Common myeloid progenitor, CD34-positive (primary cell): ENCODE data around the gene HAX1.

Experiments used
- CTCF ChIA-PET: fragments of 350-600 bp; sonication (Branson Sonifier 250); formaldehyde crosslinking; loops from one replicate; lab custom pipeline; 2021; ENCODE audit warnings: antibody characterized with exemption; lab: Charles Lee
- POLR2A ChIA-PET: fragments of 350-600 bp; sonication (Branson Sonifier 250); formaldehyde crosslinking; loops from one replicate; lab custom pipeline; 2021; ENCODE audit warnings: antibody characterized with exemption; lab: Charles Lee
- DNase-seq, 3 donors: peaks; one replicate each; pipeline versions ENCODE4 v3.0.0 to v3.0.0-alpha.2; 2013
- H3K27ac ChIP-seq, 2 experiments: 1 replicate in 1 of 2; 2 replicates in 1 of 2; pipeline ENCODE4 v1.7.0; 2013; ENCODE audit warnings: inconsistent platforms in 2 of 2, low read length in 2 of 2, mild to moderate bottlenecking in 2 of 2, low read depth in 1 of 2, moderate library complexity in 1 of 2; ENCODE audit not compliant: severe bottlenecking in 2 of 2, insufficient read depth in 1 of 2, poor library complexity in 1 of 2
- H3K27me3 ChIP-seq, 5 experiments: replicated peaks in 2 of 5; 1 replicate in 3 of 5; 2 replicates in 2 of 5; pipeline versions ENCODE4 v1.6.1 to v1.7.0; 2013; ENCODE audit warnings: low read length in 4 of 5, mild to moderate bottlenecking in 2 of 5, moderate library complexity in 2 of 5, inconsistent platforms in 1 of 5; ENCODE audit not compliant: insufficient read depth in 5 of 5, control insufficient read depth in 4 of 5
- H3K36me3 ChIP-seq, 4 experiments: 1 replicate in 2 of 4; 2 replicates in 2 of 4; pipeline versions ENCODE4 v1.6.1 to v1.7.0; 2013; ENCODE audit warnings: low read length in 3 of 4, control low read depth in 1 of 4, mild to moderate bottlenecking in 1 of 4; ENCODE audit not compliant: control insufficient read depth in 4 of 4, insufficient read depth in 4 of 4
- H3K4me1 ChIP-seq, 4 experiments: 1 replicate in 3 of 4; 2 replicates in 1 of 4; pipeline versions ENCODE4 v1.6.1 to v1.7.1; 2013; ENCODE audit warnings: low read length in 3 of 4, mild to moderate bottlenecking in 3 of 4, control low read depth in 1 of 4, inconsistent platforms in 1 of 4, moderate library complexity in 1 of 4; ENCODE audit not compliant: control insufficient read depth in 4 of 4, insufficient read depth in 4 of 4; ENCODE audit errors: control extremely low read depth in 1 of 4
- H3K4me3 ChIP-seq, 7 experiments: 1 replicate in 4 of 7; 2 replicates in 3 of 7; pipeline versions ENCODE4 v1.5.1 to v1.7.0; 2013; ENCODE audit warnings: mild to moderate bottlenecking in 7 of 7, low read length in 6 of 7, moderate library complexity in 6 of 7, inconsistent platforms in 2 of 7, low read depth in 2 of 7, control low read depth in 1 of 7; ENCODE audit not compliant: insufficient read depth in 4 of 7, control insufficient read depth in 1 of 7; ENCODE audit errors: extremely low read depth in 1 of 7
- H3K9me3 ChIP-seq, 5 experiments: 1 replicate in 4 of 5; 2 replicates in 1 of 5; pipeline versions ENCODE4 v1.6.1 to v1.7.1; 2013; ENCODE audit warnings: low read length in 4 of 5, mild to moderate bottlenecking in 2 of 5, inconsistent platforms in 1 of 5, low read depth in 1 of 5, moderate library complexity in 1 of 5; ENCODE audit not compliant: control insufficient read depth in 4 of 5, insufficient read depth in 2 of 5; ENCODE audit errors: control extremely low read depth in 1 of 5
- WGBS: methylation state at CpG from one replicate; pipeline ENCODE4 v1.1.5; 2013; ENCODE audit not compliant: insufficient coverage; 5-methylcytosine and 5-hydroxymethylcytosine counted together

HAX1 gene

GRCh38 chr1:154236855-154237254, 35.6 kb upstream of the HAX1 start:
- ChIA-PET CTCF (no interaction called here), POLR2A (no interaction called here)
- Histone ChIP-seq H3K9me3 (no peaks in the 10 kb centered on the region), H3K36me3 (peaks cover 18 to 90% (median 62%) of the 10 kb centered on the region in 4 experiments), H3K27me3 (no peaks in the 10 kb centered on the region), H3K27ac (no peak overlapping the region), H3K4me1 (no peaks in the 10 kb centered on the region), H3K4me3 (no peak overlapping the region)
- DNase-seq, result no peak
- 100% methylated on average over 3 of the region's 4 CpGs for WGBS

- H3K27ac ChIP-seq, result no peak overlapping the region
- no peaks in the 10 kb centered on the region for H3K4me1 ChIP-seq
- ChIA-PET POLR2A (no interaction called here), CTCF (no interaction called here)
- no peaks in the 10 kb centered on the region for H3K27me3 ChIP-seq
- no peak overlapping the region for H3K4me3 ChIP-seq
- no peaks in the 10 kb centered on the region for H3K9me3 ChIP-seq
- H3K36me3 ChIP-seq, result peaks cover 21 to 91% (median 65%) of the 10 kb centered on the region in 4 experiments
- no CpG with 5 or more reads among the region's 2 CpGs for WGBS
- no peak for DNase-seq
Observed at GRCh38 chr1:154237435-154237834, 35.0 kb upstream of the HAX1 start.

DNA sequence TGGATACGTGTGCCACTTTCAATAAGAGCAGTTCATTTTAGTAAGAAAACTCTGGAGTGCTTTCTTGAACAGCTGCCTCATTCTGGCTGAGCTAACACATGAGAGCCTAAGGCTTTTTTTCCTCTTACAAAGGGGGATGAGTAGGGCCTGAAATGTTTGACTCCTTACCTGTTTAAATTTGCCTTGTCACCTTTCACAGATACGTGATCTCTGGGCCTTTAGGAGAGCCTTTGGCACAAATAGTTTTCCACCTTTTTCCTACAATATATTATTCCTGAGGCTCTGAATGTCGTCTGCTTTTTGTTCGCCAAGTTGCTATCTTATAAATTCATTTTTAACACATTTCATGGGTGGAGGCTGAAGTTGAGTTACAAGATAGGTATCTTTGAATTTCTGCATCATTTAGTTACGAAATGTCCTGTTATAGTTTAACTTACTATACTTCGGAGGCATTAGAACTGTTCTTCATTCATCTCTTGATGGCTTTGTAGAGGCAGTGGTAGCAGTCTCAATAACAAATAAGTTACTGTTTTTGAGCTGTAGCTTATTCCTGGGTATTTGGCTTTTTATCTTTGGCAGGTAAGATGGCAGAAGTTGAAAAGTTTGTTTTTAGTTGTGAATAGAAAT, 34.4 kb upstream of the HAX1 start:
- 100% methylated on average over 2 of the region's 6 CpGs for WGBS
- peaks cover 19 to 92% (median 68%) of the 10 kb centered on the region in 4 experiments for H3K36me3 ChIP-seq
- H3K27ac ChIP-seq, result no peak overlapping the region
- H3K4me3 ChIP-seq, result no peak overlapping the region
- no peak for DNase-seq
- ChIA-PET POLR2A (no interaction called here), CTCF (interaction anchor here (1.1 kb wide), 2 partner anchors 8 to 39 kb away, joined by 3 read pairs; no protein-coding TSS in a partner anchor)
- no peaks in the 10 kb centered on the region for H3K9me3 ChIP-seq
- no peaks in the 10 kb centered on the region for H3K4me1 ChIP-seq
- H3K27me3 ChIP-seq, result no peaks in the 10 kb centered on the region

- no peaks in the 10 kb centered on the region for H3K27me3 ChIP-seq
- H3K4me1 ChIP-seq, result no peaks in the 10 kb centered on the region
- no peaks in the 10 kb centered on the region for H3K9me3 ChIP-seq
- no peak overlapping the region for H3K27ac ChIP-seq
- WGBS, result 100% methylated on average over 2 of the region's 3 CpGs
- no peak overlapping the region for H3K4me3 ChIP-seq
- ChIA-PET CTCF (interaction anchor here (1.1 kb wide), 1 partner anchor 40 kb away, joined by 3 read pairs; no protein-coding TSS in a partner anchor), POLR2A (no interaction called here)
- peaks cover 21 to 94% (median 72%) of the 10 kb centered on the region in 4 experiments for H3K36me3 ChIP-seq
- DNase-seq, result no peak
Observed at GRCh38 chr1:154239491-154239890, 32.9 kb upstream of the HAX1 start.

- DNase-seq, result no peak
- CTCF ChIA-PET, result interaction anchor here (1.0 kb wide), 2 partner anchors 41 to 50 kb away, joined by 3 to 4 read pairs; no protein-coding TSS in a partner anchor
- 83% methylated on average over 1 of the region's 3 CpGs for WGBS
- H3K4me3 ChIP-seq, result no peak overlapping the region
- no peaks in the 10 kb centered on the region for H3K9me3 ChIP-seq
- H3K27me3 ChIP-seq, result no peaks in the 10 kb centered on the region
- POLR2A ChIA-PET, result interaction anchor here (0.6 kb wide), 1 partner anchor 81 kb away, joined by 3 read pairs; the partner anchor contains the start of gene AQP10
- H3K4me1 ChIP-seq, result no peaks in the 10 kb centered on the region
- peaks cover 18 to 94% (median 71%) of the 10 kb centered on the region in 4 experiments for H3K36me3 ChIP-seq
- H3K27ac ChIP-seq, result no peak overlapping the region
Observed at GRCh38 chr1:154240294-154240833, 32.1 kb upstream of the HAX1 start.

- no peak overlapping the region for H3K27ac ChIP-seq
- H3K27me3 ChIP-seq, result no peaks in the 10 kb centered on the region
- DNase-seq, result no peak
- no peaks in the 10 kb centered on the region for H3K9me3 ChIP-seq
- CTCF ChIA-PET, result interaction anchor here (1.0 kb wide), 1 partner anchor 13 kb away, joined by 3 read pairs; no protein-coding TSS in a partner anchor
- peaks cover 27 to 93% (median 69%) of the 10 kb centered on the region in 4 experiments for H3K36me3 ChIP-seq
- H3K4me1 ChIP-seq, result no peaks in the 10 kb centered on the region
- 97% methylated on average over 3 of the region's 3 CpGs for WGBS
- POLR2A ChIA-PET, result no interaction called here
- H3K4me3 ChIP-seq, result no peak overlapping the region
Observed at GRCh38 chr1:154241703-154242351, 30.6 kb upstream of the HAX1 start.

- Histone ChIP-seq H3K27me3 (no peaks in the 10 kb centered on the region), H3K4me3 (no peak overlapping the region), H3K36me3 (peaks cover 42 to 91% (median 80%) of the 10 kb centered on the region in 4 experiments), H3K27ac (no peak overlapping the region), H3K4me1 (no peaks in the 10 kb centered on the region), H3K9me3 (no peaks in the 10 kb centered on the region)
- 95% methylated on average over 3 of the region's 7 CpGs for WGBS
- ChIA-PET CTCF (no interaction called here), POLR2A (no interaction called here)
- no peak for DNase-seq
Observed at GRCh38 chr1:154253671-154254070, 18.8 kb upstream of the HAX1 start.
